ENCODE measurements around the gene SPRY4.
A peak's percentile ranks its signal among the peaks of the same experiment; 100 is the strongest.
"Not testable (repeated sequence)": the region's sequence is repeated elsewhere in the genome, so short reads cannot be mapped to it uniquely, and the experiment has no call there.

SPRY4 gene, protein sequence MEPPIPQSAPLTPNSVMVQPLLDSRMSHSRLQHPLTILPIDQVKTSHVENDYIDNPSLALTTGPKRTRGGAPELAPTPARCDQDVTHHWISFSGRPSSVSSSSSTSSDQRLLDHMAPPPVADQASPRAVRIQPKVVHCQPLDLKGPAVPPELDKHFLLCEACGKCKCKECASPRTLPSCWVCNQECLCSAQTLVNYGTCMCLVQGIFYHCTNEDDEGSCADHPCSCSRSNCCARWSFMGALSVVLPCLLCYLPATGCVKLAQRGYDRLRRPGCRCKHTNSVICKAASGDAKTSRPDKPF

GRCh38 chr5:142324871-142325724 is at the start of gene SPRY4:
SPRY4 (minus strand) TSS chr5:142325021; CDS start chr5:142315108, 9,913 bp downstream.
- peak; percentile 95 for DNase-seq (ENCODE audit: low spot score)

GRCh38 chr5:142368529-142368928 is 43.7 kb upstream of the SPRY4 start:
- DNase-seq (ENCODE audit: low spot score), result no peak

DNA sequence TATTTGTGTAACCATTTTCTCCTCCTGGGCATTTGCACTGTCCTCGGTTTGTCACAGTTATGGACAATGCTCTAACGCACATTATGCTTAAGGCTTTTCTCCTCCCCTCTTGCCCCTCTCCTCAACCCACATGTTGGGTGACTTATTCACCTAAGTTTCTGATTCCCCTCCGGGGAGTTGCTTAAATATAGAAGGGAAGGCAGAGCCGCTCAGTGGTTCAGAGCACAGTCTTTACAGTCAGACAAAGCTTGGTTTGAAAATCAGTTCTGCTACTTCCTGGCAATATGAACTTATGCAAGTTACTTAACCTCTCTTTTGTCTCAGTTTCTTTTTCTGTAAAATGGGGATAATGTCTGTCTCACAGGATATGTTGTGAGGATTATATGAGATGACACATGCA is 41.2 kb upstream of the SPRY4 start:
- DNase-seq (ENCODE audit: low spot score), result no peak

DNA sequence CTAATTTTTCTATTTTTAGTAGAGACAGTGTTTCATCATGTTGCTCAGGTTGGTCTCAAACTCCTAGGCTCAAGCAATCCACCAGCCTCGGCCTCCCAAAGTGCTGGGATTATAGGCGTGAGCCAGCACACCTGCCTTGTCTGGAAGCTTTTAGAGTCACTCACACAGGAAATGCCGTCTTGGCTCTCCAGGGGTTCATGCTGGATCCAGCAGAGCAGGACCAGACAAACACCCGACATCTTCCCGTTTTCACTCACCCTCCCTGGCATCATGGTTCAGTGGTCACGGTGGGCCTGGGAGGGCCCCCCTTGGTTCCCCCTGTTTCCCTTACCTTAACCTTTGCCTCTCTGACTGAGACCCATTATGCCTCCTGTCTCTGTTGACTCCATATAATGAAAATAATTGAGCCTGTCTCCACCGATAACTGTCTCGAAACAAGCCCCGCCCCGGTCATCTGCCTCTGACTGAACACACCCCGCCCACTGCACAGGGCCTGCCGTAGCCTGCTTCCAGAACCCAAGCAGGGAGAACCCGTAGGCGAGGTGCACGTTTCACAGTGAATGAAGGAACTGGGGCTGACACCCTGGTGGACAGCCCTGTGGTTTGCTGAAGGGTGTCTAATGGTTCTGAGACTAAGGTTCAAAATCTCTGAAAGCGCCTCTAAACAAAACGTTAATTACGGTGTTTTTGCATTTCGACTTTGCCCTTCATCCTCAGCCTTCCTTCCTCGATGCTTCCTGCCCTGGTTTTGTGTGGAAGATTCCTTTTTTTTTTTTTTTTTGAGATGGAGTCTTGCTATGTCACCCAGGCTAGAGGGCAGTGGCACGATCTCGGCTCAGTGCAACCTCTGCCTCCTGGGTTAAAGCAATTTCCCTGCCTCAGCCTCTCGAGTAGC is 39.7 kb upstream of the SPRY4 start:
- no peak for DNase-seq (ENCODE audit: low spot score)

GRCh38 chr5:142363619-142363963 is 38.8 kb upstream of the SPRY4 start:
- DNase-seq (ENCODE audit: low spot score), result no peak

DNA sequence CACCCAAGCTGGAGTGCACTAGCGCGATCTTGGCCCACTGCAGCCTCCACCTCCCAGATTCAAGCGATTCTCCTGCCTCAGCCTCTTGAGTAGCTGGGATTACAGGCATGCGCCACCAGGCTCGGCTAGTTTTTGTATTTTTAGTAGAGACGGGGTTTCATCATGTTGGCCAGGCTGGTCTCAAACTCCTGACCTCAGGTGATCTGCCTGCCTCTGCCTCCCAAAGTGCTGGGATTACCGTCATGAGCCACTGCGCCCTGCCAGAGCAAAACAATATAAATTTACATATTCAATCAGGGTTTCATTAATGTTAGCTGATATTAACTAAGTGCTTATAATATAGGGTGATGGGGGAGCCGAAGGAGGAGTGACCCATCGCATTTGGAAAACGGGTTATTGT is 37.4 kb upstream of the SPRY4 start:
- DNase-seq (ENCODE audit: low spot score), result not testable (repeated sequence)

DNA sequence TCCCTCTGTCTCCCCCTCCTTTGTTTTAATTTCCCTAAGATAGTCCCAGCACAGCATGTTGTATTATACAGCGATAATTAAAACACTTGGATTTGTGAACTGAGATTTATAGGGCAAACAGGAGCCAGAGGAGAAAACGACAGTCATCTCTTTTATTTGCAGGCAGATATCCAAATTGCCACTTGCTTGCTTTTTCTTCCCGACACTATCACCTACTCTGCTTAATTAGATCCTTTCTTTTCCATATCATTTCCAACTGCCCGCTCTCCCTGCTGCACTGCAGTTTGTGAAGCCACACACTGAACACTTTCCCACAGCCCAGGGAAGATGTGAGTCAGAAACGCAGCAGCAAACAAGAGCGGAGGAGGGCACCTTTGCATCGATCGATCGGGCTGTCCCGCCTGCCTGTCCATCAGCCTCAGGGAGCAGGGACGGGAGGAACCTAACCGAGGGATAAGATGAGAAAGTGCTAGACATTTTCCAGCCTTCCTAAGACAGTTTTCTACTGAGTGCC is 35.8 kb upstream of the SPRY4 start:
- peak; percentile 39 for DNase-seq (ENCODE audit: low spot score)

- no peak for DNase-seq (ENCODE audit: low spot score)
These were observed 35.3 kb upstream of the SPRY4 start for GRCh38 chr5:142360051-142360498.

- DNase-seq (ENCODE audit: low spot score), result no peak
These were observed 33.8 kb upstream of the SPRY4 start for GRCh38 chr5:142358648-142359047.

- DNase-seq (ENCODE audit: low spot score), result no peak
These were observed 33.3 kb upstream of the SPRY4 start for GRCh38 chr5:142358121-142358520.

DNA sequence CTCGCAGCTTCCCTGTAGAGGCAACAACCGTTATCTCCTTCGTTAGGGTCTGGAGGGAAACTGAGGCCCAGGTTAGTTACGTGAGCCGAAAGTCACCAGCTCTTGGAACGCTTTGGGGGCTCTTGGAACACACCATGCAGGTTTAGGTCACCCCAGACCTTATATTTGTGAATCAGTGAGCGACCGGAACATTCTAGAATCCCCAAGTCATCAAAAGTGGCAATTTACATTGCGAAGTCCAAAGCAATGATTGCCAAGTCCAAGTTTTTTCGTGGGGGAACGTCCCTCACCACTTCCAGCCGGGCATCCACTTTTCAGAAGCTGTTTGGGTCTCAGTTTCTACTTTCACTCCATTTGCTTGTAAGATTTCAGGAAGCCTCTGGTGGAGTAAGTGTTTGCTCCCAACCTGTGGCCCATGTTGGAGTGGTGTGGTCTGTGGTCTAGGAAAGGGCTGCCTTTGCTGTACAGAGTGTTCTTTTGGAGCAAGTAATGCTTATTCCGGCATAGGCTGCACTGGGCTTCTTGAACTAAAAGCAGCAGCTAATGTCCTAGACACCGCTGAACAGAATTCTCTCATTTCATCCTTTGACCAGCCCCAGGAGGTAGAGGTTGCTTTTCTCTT is 32.8 kb upstream of the SPRY4 start:
- no peak for DNase-seq (ENCODE audit: low spot score)

DNA sequence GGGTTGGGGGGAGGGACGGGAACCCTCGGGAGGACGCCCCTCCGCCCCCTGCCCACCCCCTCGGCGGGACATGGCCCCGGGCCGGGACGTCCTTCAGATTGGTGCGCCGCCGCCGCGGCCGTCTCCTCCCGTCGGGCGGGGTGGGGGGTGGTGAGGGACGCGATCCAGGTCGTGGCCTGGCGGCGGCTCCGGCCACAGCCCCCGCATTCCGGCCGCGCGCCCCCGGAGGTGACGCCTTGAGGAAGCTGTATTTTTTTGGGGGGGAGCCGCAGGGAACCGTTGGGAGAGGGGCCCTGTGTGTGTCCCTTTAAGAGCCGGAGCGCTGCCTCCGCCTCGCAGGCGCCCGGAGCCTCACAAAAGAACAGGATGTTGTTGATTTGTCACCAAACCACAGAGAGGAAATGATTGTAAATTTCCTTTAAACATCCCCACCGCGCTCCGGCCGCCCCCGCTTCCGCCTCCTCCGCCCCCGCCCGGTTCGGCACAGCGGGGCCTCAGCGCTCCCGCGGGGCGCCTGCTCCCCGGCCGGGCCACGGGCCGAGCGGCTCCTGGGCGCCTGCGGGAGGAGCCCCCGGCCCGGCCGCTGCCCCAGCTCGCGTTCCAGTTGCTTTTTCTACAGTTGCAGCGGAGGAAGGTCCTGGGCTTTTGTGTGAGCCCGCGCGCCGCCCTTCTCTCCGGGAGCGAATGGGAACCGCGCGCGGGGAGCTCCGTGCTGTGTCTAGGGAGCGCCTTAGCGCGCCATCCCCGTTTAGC is 32.1 kb upstream of the SPRY4 start:
- DNase-seq (ENCODE audit: low spot score), result peak; percentile 92

DNA sequence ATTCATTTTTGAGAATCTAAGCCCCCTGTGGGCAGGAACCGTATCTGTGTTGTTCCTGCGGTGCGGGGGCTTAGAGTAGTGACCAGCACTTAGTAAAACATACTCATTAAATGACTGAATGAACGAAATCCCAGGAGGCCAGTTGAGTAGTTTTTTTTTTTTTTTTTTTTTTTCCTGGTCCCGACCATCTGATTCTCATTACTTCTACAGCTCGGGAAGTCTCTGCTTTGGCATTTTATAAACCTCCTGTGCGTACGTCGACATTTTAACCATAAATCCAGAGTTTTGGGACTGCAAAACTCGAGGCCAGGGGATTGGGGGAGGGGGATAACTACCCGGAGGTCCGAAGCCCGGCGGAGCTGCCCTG is 31.5 kb upstream of the SPRY4 start:
- peak; percentile 60 for DNase-seq (ENCODE audit: low spot score)

GRCh38 chr5:142353071-142353472 is 28.3 kb upstream of the SPRY4 start:
- no peak for DNase-seq (ENCODE audit: low spot score)

DNA sequence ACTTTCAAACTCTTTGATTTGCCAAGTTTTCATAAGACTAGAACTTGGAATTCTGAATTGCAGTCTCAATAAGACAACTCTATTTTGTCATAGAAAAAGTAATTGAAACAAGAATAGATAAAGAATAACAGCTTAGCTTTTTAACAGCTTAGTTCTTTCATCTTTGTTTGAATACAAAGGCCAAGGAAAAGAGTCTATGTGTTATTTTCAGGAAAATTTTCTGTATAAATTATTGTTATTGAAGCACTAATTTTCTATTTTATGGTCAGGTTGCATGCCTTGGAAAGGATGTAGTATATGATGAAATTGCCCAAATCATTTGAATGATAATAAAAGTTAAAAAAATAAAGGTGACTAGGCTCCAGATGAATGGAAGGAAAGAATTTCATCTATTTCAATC is 25.2 kb upstream of the SPRY4 start:
- no peak for DNase-seq (ENCODE audit: low spot score)

- DNase-seq (ENCODE audit: low spot score), result no peak
These were observed 21.9 kb upstream of the SPRY4 start for GRCh38 chr5:142346706-142347105.

DNA sequence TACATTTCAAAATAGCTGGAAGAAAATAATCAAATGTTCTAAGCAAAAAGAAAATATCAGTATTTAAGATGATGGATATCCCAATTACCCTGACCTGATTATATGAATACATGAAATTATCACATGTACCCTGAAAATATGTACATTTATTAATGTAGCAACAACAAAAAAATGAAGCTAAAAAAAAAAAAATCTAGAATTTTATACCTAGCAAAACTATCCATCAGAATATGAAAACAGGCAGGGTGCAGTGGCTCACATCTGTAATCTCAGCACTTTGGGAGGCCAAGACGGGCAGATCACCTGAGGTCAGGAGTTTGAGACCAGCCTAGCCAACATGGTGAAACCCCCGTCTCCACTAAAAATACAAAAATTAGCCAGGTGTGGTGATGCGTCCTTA is 20.1 kb upstream of the SPRY4 start:
- not testable (repeated sequence) for DNase-seq (ENCODE audit: low spot score)

- no peak for DNase-seq (ENCODE audit: low spot score)
These were observed 18.7 kb upstream of the SPRY4 start for GRCh38 chr5:142343531-142343930.

DNA sequence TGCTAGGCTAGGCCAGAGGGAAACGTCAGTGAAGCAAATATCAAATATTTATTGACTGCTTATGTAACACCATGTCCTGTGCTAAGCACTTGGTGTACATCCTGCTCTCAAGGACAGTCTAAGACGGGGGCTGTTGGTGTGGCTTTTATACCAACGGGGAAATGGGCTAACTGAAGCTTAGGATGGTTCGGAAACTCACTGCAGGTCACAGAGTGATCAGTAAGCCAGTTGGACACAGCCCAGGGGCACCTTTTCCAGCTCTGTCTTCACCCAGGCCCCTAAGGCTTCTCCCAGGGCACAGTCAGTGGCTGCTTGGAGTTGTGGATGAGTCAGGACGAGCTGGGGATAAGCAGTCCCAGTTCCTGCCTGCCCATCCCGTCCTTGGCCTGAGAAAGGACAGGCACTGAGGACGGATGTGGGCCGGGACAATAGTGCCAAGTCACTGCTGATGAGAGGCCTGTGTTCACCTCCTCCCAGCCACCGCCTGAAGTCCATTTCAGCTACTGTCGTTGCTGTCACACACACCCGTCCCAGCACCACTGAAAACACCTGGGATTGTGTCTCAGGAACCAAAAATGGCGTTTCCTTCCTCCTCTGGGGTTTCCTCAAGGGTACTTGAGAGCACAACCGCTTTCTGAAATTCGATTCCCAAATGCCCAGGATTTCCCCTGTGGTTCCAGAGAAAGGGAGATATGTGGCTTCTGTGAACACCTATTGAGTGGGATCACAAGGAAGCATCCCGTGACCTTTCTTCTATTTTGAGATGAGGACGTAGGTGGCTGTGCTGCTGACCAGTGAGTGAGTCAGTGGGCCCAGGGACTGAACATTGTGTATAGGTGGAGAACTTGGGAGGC is 17.5 kb upstream of the SPRY4 start:
- no peak for DNase-seq (ENCODE audit: low spot score)

GRCh38 chr5:142339781-142340180 is 15.0 kb upstream of the SPRY4 start:
- no peak for DNase-seq (ENCODE audit: low spot score)
